Hypothalamus (tissue), 51 donors: ENCODE measurements around the gene PAEP.
"Not testable (repeated sequence)": the region's sequence is repeated elsewhere in the genome, so short reads cannot be mapped to it uniquely, and the experiment has no call there.

Source experiments
- DNase-seq, 51 donors: peaks; one replicate each; lab custom pipeline; 2025; lab: John Stamatoyannopoulos, UW

The PAEP gene

GRCh38 chr9:135549478-135550343 lies 11.8 kb upstream of the PAEP start:
- not testable (repeated sequence) for DNase-seq

- no peak for DNase-seq
These were observed 11.1 kb upstream of the PAEP start for GRCh38 chr9:135550344-135550918.

- DNase-seq: no peak
These were observed 10.5 kb upstream of the PAEP start for GRCh38 chr9:135551031-135551430.

GRCh38 chr9:135551456-135551855 lies 10.1 kb upstream of the PAEP start:
- DNase-seq: no peak

- no peak for DNase-seq
These were observed 9.4 kb upstream of the PAEP start for GRCh38 chr9:135552021-135552697.

- DNase-seq: no peak
These were observed 8.8 kb upstream of the PAEP start for GRCh38 chr9:135552698-135553171.

GRCh38 chr9:135554718-135555117 lies 6.8 kb upstream of the PAEP start:
- no peak for DNase-seq

GRCh38 chr9:135555203-135555602 lies 6.4 kb upstream of the PAEP start:
- no peak for DNase-seq

GRCh38 chr9:135555910-135556309 lies 5.6 kb upstream of the PAEP start:
- no peak for DNase-seq

- no peak for DNase-seq
These were observed 1.9 kb upstream of the PAEP start for GRCh38 chr9:135559606-135560005.

GRCh38 chr9:135562235-135562745 lies 734 bp downstream of the PAEP start:
- no peak for DNase-seq

- no peak for DNase-seq
These were observed 1.5 kb downstream of the PAEP start for GRCh38 chr9:135563039-135563476.

- DNase-seq: no peak
These were observed 2.3 kb downstream of the PAEP start for GRCh38 chr9:135563858-135564257.

- DNase-seq: no peak
These were observed 3.6 kb downstream of the PAEP start for GRCh38 chr9:135565141-135565628.

- DNase-seq: no peak
These were observed 4.1 kb downstream of the PAEP start for GRCh38 chr9:135565636-135566035.

GRCh38 chr9:135566552-135566951 lies 5.0 kb downstream of the PAEP start:
- DNase-seq: no peak

- DNase-seq: no peak
These were observed 5.8 kb downstream of the PAEP start for GRCh38 chr9:135567311-135567710.

- no peak for DNase-seq
These were observed 6.5 kb downstream of the PAEP start for GRCh38 chr9:135568026-135568425.

- no peak for DNase-seq
These were observed 8.9 kb downstream of the PAEP start for GRCh38 chr9:135570456-135570855.

GRCh38 chr9:135572233-135572632 lies 10.7 kb downstream of the PAEP start:
- no peak for DNase-seq

GRCh38 chr9:135573124-135573523 lies 11.6 kb downstream of the PAEP start:
- DNase-seq: no peak
